GM21528 (cell line): ENCODE measurements around the gene SLC38A1.
"Not testable (repeated sequence)": the region's sequence is repeated elsewhere in the genome, so short reads cannot be mapped to it uniquely, and the experiment has no call there.

Experiments
- ATAC-seq: cut with Tn5 transposase; IDR thresholded peaks from one replicate; pipeline ENCODE4 v1.9.1; 2021; ENCODE audit warnings: mild to moderate bottlenecking, moderate library complexity; ENCODE audit not compliant: unreplicated experiment, low FRiP score

The SLC38A1 gene

DNA sequence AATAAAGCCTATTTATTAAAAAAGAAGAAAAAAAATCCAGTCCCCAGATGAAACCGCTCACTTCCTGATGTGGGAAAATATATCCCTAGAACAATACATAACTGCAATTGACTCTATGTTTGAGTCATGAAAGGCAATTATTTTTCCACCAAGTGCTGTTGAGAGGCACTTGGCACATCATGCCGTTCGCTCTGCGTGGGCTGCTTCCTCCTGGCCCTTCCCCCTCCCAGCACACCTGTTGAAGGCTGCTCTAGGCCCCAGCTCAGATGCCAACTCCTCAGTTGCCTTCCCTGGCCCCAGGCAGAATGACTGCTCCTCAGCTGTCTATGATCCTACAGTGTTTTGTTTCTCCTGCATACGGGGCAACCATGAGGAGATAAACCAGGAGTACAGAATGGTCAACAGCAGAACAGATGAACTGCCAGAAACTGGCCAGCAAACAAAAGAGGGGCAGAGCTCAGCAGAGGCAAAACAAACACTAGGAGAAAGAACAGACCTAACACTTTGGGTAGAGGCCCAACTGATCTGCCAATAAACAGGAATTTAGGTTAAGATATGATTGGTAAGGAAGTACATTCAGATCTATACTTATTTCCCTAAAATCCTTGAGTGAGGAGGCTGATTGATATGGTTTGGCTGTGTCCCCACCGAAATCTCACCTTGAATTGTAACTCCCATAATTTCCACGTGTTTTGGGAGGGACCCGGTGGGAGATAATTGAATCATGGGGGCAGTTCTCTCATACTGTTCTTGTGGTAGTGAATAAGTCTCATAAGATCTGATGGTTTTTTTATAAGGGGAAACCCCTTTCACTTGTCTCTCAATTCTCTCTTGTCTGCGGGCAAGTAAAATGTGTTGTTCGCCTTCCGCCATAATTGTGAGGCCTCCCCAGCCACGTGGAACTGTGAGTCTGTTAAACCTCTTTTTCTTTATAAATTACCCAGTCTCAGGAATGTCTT lies 58.6 kb downstream of the SLC38A1 start:
- ATAC-seq = peak; percentile 55

DNA sequence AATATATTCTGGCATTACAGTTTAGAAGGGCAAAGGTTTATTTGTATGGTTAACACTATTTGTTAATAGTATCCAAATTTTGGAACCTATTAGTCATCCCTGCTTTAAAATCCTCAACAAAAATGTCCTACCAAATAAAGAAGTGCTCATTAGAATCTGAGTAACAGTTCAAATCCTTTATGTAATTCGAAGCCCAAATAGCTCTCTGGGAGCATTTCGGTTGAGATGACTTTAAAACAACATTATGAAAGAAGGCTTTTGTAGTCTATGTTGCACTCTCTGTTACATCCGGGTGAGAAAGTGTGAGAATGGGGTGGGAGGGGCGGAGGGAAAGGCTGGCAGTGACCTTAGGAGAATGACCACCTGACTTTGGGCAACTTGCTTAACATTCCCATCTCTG lies 59.7 kb downstream of the SLC38A1 start:
- ATAC-seq = no peak

DNA sequence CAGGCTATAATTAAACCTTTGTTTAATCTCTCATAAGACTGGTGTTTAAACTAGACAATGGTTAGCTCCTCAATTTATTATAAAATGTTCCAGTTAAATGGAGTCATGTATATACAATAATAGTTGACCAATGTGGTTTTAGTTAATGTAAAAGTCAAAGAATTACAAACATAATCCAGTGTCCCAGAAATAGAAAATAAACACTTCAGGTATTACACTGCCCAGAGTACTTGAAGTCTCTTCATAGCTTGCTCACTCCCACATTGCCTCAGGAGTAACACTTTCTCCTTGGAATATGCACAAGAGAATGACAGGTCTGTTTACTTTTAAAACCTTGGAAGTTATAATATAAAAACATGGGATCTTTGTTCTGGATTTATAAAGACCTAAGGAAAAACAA lies 60.5 kb downstream of the SLC38A1 start:
- ATAC-seq = no peak

- ATAC-seq = no peak
Observed at GRCh38 chr12:46207644-46208043, 61.2 kb downstream of the SLC38A1 start.

GRCh38 chr12:46206471-46206870 lies 62.4 kb downstream of the SLC38A1 start:
- no peak for ATAC-seq

- no peak for ATAC-seq
Observed at GRCh38 chr12:46205294-46205693, 63.5 kb downstream of the SLC38A1 start.

GRCh38 chr12:46201284-46201789 lies 67.5 kb downstream of the SLC38A1 start:
- no peak for ATAC-seq

GRCh38 chr12:46200551-46200950 lies 68.3 kb downstream of the SLC38A1 start:
- no peak for ATAC-seq

DNA sequence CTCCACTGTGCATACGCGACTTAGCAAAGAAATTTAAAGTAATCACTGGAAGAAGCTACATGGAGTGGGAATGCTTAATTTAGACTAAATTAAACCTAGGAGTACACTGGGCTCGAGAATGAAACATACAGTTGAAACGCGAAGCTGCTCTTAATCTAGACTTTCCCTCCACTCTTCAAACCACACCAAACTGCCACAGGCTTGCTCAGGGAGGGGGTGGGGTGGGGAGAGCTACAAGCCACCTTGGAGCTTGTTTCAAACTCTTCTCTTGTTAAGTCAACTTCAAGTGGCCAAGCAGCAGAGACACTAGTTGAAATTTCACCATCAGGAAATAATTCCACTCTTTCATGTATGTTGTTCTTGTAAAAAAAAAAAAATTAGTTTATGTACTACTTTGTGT lies 69.9 kb downstream of the SLC38A1 start:
- ATAC-seq = no peak

GRCh38 chr12:46197883-46198282 lies 71.0 kb downstream of the SLC38A1 start:
- no peak for ATAC-seq

GRCh38 chr12:46190533-46190932 lies 78.3 kb downstream of the SLC38A1 start:
- not testable (repeated sequence) for ATAC-seq

- ATAC-seq = no peak
Observed at GRCh38 chr12:46188170-46188569, 80.7 kb downstream of the SLC38A1 start.

GRCh38 chr12:46187023-46187422 lies 81.8 kb downstream of the SLC38A1 start:
- ATAC-seq = no peak

DNA sequence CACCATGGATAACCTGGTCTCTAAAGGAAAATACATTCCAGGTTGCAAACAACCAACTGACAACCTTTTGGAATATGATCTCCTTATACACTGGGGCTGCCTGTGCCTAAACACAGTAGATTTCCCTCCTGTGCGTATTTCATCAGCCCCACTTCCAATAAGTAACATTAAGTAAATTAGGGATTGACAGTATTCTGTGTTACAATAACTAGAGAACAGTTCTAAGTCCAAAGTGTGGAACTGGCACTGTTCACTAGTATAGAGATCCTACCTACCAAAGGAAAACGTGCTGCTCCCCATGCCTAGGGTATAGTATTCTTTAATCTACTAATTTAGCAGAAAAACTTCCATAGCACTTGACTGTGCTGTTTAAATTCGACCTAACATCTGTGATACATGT lies 82.8 kb downstream of the SLC38A1 start:
- no peak for ATAC-seq

DNA sequence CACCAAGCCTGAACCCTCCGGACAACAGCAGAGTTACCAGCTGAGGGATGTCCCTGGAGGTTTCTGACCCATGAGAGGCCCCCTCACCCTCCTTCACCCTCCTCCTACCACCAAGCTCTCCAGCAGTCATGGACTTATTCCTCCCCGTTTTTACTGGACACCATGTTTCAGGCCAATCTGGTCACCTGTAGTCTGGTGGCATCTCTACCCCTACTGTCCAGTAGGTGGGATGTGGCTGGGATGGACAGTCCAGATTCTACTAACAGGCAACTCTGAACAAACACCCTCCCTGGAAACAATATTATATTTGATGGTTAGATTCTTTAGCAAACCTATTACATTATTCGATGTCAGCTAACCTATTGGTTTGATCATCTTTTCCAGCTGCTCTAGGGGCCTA lies 83.2 kb downstream of the SLC38A1 start:
- no peak for ATAC-seq

- no peak for ATAC-seq
Observed at GRCh38 chr12:46184798-46185595, 83.8 kb downstream of the SLC38A1 start.

DNA sequence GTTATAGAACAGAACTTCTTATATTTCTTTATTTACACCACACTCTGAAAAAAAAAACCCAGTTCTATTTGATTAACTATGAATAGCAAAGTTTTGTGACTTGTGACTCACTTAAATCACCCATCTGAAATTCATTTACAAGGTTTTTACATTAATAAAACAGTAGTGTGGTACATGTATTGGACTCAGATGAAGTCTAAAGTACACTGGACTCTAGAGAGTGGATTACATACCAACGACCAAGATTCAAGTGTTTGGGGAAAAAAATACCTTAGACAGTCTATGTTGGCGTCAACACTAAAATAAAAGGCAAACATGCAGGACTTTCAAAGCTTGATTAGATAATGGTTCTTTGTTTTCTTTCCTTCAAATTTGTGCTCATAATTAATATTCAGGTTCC lies 85.7 kb downstream of the SLC38A1 start:
- ATAC-seq = no peak

GRCh38 chr12:46181465-46181864 lies 87.4 kb downstream of the SLC38A1 start:
- ATAC-seq = no peak

GRCh38 chr12:46179693-46180452 lies 89.0 kb downstream of the SLC38A1 start:
- peak; percentile 56 for ATAC-seq

DNA sequence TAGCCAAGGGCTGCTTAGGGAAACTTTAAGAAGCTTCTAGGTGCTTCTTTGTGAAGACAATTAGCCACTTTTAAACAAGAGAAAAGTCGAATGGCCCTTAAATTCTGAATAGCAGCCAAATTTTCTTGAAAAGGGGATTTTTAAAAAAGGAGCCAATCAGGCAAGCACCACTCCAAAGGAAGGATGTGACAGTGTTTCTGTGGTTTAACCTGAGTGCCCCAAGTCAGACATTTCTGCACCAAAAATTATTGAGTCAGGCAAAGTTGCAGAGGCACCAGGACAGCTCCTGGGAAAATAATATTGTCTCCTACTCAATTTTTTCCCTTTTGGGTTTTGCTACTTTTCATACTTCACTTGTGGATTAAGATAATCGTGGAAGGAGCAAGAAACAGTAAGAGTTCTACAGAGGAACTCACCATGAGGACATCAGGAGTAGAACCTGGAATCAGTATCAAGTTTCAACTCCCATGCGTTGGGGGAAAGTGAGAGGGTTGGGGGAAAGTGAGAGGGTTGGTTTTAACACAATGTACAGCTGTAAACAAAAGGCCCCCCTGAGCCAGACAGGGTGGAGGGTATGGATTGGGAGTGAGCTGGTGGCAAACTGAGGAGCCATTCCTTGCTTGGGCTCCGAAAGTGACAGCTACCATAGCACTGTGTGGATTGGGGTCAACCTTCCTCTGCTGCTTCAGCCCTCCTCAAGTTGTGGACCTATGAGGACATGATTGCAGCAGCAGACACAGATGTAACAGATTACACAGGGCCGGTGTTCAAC lies 90.8 kb downstream of the SLC38A1 start:
- ATAC-seq = no peak
